Lower lobe of right lung (tissue), 2 donors: ENCODE data around the gene ADAD2. TPM values are rescaled to one million over a fixed set of nuclear protein-coding genes. Genes with fewer than 3 reads are reported as not detected.

Experiments
- ATAC-seq, 2 donors: fragments of 200-7000 bp; cut with Tn5 transposase; one replicate each; pipeline ENCODE4 v1.9.1; 2020 to 2022; ENCODE audit warnings: mild to moderate bottlenecking in 2 of 2, moderate library complexity in 2 of 2
- DNase-seq: peaks from one replicate; pipeline ENCODE4 v3.0.0-alpha.2; 2020
- H3K27ac ChIP-seq: fragments of 200-600 bp; one replicate; pipeline ENCODE4 v1.8.0; 2022
- H3K27me3 ChIP-seq: fragments of 200-600 bp; one replicate; pipeline ENCODE4 v1.8.0; 2022; ENCODE audit warnings: low read depth
- H3K36me3 ChIP-seq: fragments of 200-600 bp; one replicate; pipeline ENCODE4 v1.8.0; 2022; ENCODE audit warnings: mild to moderate bottlenecking
- H3K4me1 ChIP-seq: fragments of 200-600 bp; one replicate; pipeline ENCODE4 v1.8.0; 2022
- H3K4me3 ChIP-seq: fragments of 200-600 bp; one replicate; pipeline ENCODE4 v1.8.0; 2022; ENCODE audit warnings: mild to moderate bottlenecking
- H3K9me3 ChIP-seq: fragments of 200-600 bp; one replicate; pipeline ENCODE4 v1.8.0; 2022
- intact Hi-C: fragments of 100-400 bp; cut with DNase I; formaldehyde crosslinking; loops from one replicate; pipeline ENCODE4 v1.11.0; 2022
- total RNA-seq: library from RNA; stranded (reverse); fragmentation: NEBNext Ultra II Directional; extraction: Animal tissue kit (Norgen Biotek cat#: 25700); gene quantifications from one replicate; pipeline ENCODE4 v1.2.1, GENCODE V29; 2021
- TF ChIP-seq, protein P1 (sequence below): fragments of 200-600 bp; IDR thresholded peaks from one replicate; pipeline ENCODE4 v1.8.0; 2022; ENCODE audit warnings: antibody characterized with exemption, mild to moderate bottlenecking
- donor health status: DM: no; HTN: yes; CAD: no; lungs with severe emphysema.

Gene ADAD2
- total RNA-seq, 1 donor from 2014 or later, result not detected

DNA sequence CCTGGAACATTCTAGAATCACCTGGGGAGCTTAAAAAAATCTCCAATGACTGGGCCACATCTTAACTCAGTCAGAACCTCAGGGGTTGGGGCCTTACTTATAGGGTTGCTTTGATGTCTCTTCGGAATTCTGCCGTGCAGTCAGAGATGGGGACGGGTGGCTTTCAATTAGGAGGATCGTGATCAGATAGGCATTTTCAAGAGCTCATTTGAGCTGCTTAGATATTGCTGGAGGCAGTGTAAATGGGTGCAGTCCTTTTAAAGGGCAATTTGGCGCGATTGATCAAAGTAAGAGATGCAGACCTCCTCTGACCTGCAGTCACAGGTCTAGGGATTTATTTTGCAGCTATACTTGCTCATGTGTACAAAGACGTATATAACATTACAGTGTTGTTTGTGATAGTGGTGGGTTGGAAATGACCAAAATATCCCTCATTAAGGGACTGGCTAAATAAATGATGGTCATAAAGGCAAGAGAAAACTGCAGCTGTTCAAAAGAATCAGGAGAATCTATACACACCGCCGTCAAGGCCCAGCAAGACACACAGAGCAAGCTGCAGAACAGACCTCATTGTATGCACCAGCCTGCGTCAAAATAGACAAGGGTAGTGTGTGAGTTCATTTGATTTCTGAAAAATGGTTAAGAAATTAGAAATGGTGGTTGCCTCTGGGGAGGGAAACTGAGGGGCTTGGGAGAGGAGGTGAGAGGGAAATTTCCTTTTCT, 55.2 kb downstream of the ADAD2 start:
- no peaks in the 10 kb centered on the region for H3K27me3 ChIP-seq
- H3K4me1 ChIP-seq, result no peaks in the 10 kb centered on the region
- no peak overlapping the region for H3K27ac ChIP-seq
- intact Hi-C loops, result no loop called here
- TF ChIP-seq, protein P1, sequence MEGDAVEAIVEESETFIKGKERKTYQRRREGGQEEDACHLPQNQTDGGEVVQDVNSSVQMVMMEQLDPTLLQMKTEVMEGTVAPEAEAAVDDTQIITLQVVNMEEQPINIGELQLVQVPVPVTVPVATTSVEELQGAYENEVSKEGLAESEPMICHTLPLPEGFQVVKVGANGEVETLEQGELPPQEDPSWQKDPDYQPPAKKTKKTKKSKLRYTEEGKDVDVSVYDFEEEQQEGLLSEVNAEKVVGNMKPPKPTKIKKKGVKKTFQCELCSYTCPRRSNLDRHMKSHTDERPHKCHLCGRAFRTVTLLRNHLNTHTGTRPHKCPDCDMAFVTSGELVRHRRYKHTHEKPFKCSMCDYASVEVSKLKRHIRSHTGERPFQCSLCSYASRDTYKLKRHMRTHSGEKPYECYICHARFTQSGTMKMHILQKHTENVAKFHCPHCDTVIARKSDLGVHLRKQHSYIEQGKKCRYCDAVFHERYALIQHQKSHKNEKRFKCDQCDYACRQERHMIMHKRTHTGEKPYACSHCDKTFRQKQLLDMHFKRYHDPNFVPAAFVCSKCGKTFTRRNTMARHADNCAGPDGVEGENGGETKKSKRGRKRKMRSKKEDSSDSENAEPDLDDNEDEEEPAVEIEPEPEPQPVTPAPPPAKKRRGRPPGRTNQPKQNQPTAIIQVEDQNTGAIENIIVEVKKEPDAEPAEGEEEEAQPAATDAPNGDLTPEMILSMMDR, result no peak
- H3K9me3 ChIP-seq, result no peaks in the 10 kb centered on the region
- no peaks in the 10 kb centered on the region for H3K36me3 ChIP-seq
- DNase-seq, result no peak
- ATAC-seq, result no peak
- no peak overlapping the region for H3K4me3 ChIP-seq

DNA sequence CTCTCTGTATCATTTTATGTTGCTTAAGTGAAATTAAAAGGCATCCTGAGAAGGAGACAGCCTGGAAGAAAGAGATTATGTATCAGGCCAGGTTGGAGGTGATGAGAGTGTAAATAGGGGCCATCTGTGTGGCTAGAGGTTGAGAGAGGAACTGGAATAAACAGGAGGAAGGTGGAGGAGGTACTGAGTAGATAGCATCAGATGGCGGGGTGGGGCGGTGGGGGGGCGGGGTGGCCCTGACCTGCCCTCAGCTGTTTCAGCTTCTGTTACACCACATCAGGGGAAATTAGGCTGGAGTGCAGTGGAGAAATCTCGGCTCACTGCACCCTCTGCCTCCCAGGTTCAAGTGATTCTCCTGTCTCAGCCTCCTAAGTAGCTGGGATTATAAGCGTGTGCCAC, 55.7 kb downstream of the ADAD2 start:
- H3K4me3 ChIP-seq, result no peak overlapping the region
- no peaks in the 10 kb centered on the region for H3K36me3 ChIP-seq
- ATAC-seq, result no peak
- no peak for DNase-seq
- no peaks in the 10 kb centered on the region for H3K9me3 ChIP-seq
- H3K27ac ChIP-seq, result no peak overlapping the region
- no peaks in the 10 kb centered on the region for H3K27me3 ChIP-seq
- no peaks in the 10 kb centered on the region for H3K4me1 ChIP-seq
- intact Hi-C loops, result no loop called here
- TF ChIP-seq, protein P1, result no peak

Other genes starting within 250 kb of the ADAD2 start
- gene OSGIN1, start 237.9 kb upstream of the ADAD2 start, total RNA-seq, result 9.8 TPM
- gene NECAB2, start 222.9 kb upstream of the ADAD2 start, total RNA-seq, result 0.44 TPM
- gene SLC38A8, start 148.4 kb upstream of the ADAD2 start, total RNA-seq, result not detected
- gene MBTPS1, start 74.2 kb upstream of the ADAD2 start, total RNA-seq, result 94.7 TPM
- gene HSDL1, start 46.0 kb upstream of the ADAD2 start, total RNA-seq, result 22.5 TPM
- gene DNAAF1, start 45.8 kb upstream of the ADAD2 start, total RNA-seq, result 18.8 TPM
- gene TAF1C, start 4.1 kb upstream of the ADAD2 start, total RNA-seq, result 60.6 TPM
- not detected for gene KCNG4, start 48.9 kb downstream of the ADAD2 start, total RNA-seq
- 18.0 TPM for gene WFDC1, start 103.7 kb downstream of the ADAD2 start, total RNA-seq
- 56.2 TPM for gene ATP2C2, start 177.4 kb downstream of the ADAD2 start, total RNA-seq